Measurements from ENCODE around the gene LRRC17. TPM values are rescaled to one million over a fixed set of nuclear protein-coding genes. Genes with fewer than 3 reads are reported as not detected.
A peak's percentile ranks its signal among the peaks of the same experiment; 100 is the strongest.

Gene LRRC17
- total and polyA plus RNA-seq, 2 of the 4 experiments (the other 2 are of a cell fraction): 250 to 280 TPM

GRCh38 chr7:102988631-102989560 is 76.1 kb downstream of the LRRC17 start:
- H2BK20ac ChIP-seq (ENCODE audit: low read depth, low read length): no peak overlapping the region
- no peak overlapping the region for H3K4me3 ChIP-seq (ENCODE audit: insufficient read depth, low read depth, low read length)
- no peak overlapping the region for H3K14ac ChIP-seq (replicated peaks; ENCODE audit: low read depth, low read length)
- H2AK9ac ChIP-seq (replicated peaks; ENCODE audit: low read depth, low read length, poor library complexity): no peak overlapping the region
- peaks cover 18% of the 10 kb centered on the region for H3K4me1 ChIP-seq (ENCODE audit: control insufficient read depth, insufficient read depth, low read length)
- H3K36me3 ChIP-seq (ENCODE audit: control insufficient read depth, insufficient read depth, low read length): no peaks in the 10 kb centered on the region
- no peak overlapping the region for H3K56ac ChIP-seq (ENCODE audit: extremely low read depth, insufficient read depth, low read length)
- DNase-seq (no peak), ATAC-seq (ENCODE audit: low read depth) (no peak)
- no peaks in the 10 kb centered on the region for H4K20me1 ChIP-seq (ENCODE audit: insufficient read depth, low read length)
- H3K27ac ChIP-seq (ENCODE audit: insufficient read depth, low read length): no peak overlapping the region
- in situ Hi-C loops (cut with MboI; ENCODE audit: low sequenced_read_pairs) (no loop called here), intact Hi-C loops (cut with micrococcal nuclease) (no loop called here), dilution Hi-C loops (cut with HindIII; ENCODE audit: low sequenced_read_pairs, unreplicated experiment) (no loop called here)
- no peaks in the 10 kb centered on the region for H3K27me3 ChIP-seq (ENCODE audit: control insufficient read depth, insufficient read depth, low read length)
- no peak for TF ChIP-seq POLR2A (IDR thresholded peaks at IDR 0.05; ENCODE audit: low read depth, low read length)
- no peak for TF ChIP-seq NFE2L2 (IDR thresholded peaks at IDR 0.05; ENCODE audit: low read depth, low read length)
- TF ChIP-seq MAFK (IDR thresholded peaks at IDR 0.05; ENCODE audit: low read depth, low read length): no peak
- no peak for TF ChIP-seq CHD1 (IDR thresholded peaks at IDR 0.05; ENCODE audit: low read depth, low read length)
- no peak for TF ChIP-seq BHLHE40 (IDR thresholded peaks at IDR 0.05; ENCODE audit: low read depth, low read length)
- TF ChIP-seq RCOR1 (IDR thresholded peaks at IDR 0.05; ENCODE audit: insufficient replicate concordance, low read length): no peak
- no peak for TF ChIP-seq MXI1 (IDR thresholded peaks at IDR 0.05; ENCODE audit: borderline replicate concordance, low read depth, low read length)
- no peak for TF ChIP-seq FOS (IDR thresholded peaks at IDR 0.05; ENCODE audit: low read depth, low read length)
- no peak for TF ChIP-seq MAZ (IDR thresholded peaks at IDR 0.05; ENCODE audit: borderline replicate concordance, low read depth, low read length)
- no peak for TF ChIP-seq RAD21 (IDR thresholded peaks at IDR 0.05; ENCODE audit: low read length)
- TF ChIP-seq USF2 (IDR thresholded peaks at IDR 0.05; ENCODE audit: low read depth, low read length): no peak
- H3K18ac ChIP-seq (ENCODE audit: low read depth, low read length): no peak overlapping the region
- H4K91ac ChIP-seq (ENCODE audit: insufficient read depth, low read depth, low read length): no peak overlapping the region
- POLR2A ChIA-PET (ENCODE audit: unreplicated experiment): no interaction called here
- peak overlapping the region; percentile 36; the same call in 1 of the 2 replicates for H2BK120ac ChIP-seq (ENCODE audit: low read depth, low read length)
- peak overlapping the region; percentile 0; the same call in 1 of the 2 replicates for H3K4ac ChIP-seq (ENCODE audit: low read depth, low read length)
- H4K8ac ChIP-seq (ENCODE audit: low read depth in 2 of 2, low read length in 2 of 2): no peak overlapping the region
- H3K9me3 ChIP-seq (ENCODE audit: control insufficient read depth, insufficient read depth, low read length): no peaks in the 10 kb centered on the region
- no peak overlapping the region for H3K4me2 ChIP-seq (ENCODE audit: low read depth, low read length)
- no TSS peak for BruUV-seq (replicated peaks)
- H3K9me1 ChIP-seq (ENCODE audit: insufficient read depth, low read length): peaks cover 12% of the 10 kb centered on the region
- no peak overlapping the region for H2BK5ac ChIP-seq (ENCODE audit: low read depth, low read length, poor library complexity, severe bottlenecking)
- H3K79me1 ChIP-seq (ENCODE audit: low read depth in 1 of 2, low read length in 2 of 2): no peaks in the 10 kb centered on the region
- peak overlapping the region; percentile 20; the same call in 1 of the 3 replicates for H2BK15ac ChIP-seq (ENCODE audit: low read depth, low read length)
- H3K9ac ChIP-seq (ENCODE audit: low read depth, low read length): no peak overlapping the region
- H4K5ac ChIP-seq (ENCODE audit: low read depth, low read length): no peak overlapping the region
- H2AK5ac ChIP-seq (ENCODE audit: low read depth, low read length): no peak overlapping the region
- H3K23ac ChIP-seq (ENCODE audit: low read depth, low read length): no peak overlapping the region
- CTCF ChIA-PET: no interaction called here
- 70% methylated on average over 2 of the region's 6 CpGs; no CpG with 5 or more reads in 1 of the 2 experiments for WGBS, 2 experiments (ENCODE audit: extremely low coverage in 2 of 2, insufficient read length in 1 of 2)
- no peak overlapping the region for H2AFZ ChIP-seq (replicated peaks; ENCODE audit: low read length, poor library complexity)

Data from IMR-90 (cell line).